Liver (tissue), 9 donors: ENCODE data around the gene BTN1A1. TPM values are rescaled to one million over a fixed set of nuclear protein-coding genes. Genes with fewer than 3 reads are reported as not detected.

ENCODE experiments used
- DNase-seq: peaks from one replicate; pipeline ENCODE4 v3.0.0-alpha.2; 2017; ENCODE audit warnings: low spot score
- H3K27ac ChIP-seq, 2 donors: one replicate each; pipeline ENCODE4 v1.7.0; 2013; ENCODE audit warnings: inconsistent platforms in 2 of 2, low read length in 2 of 2, control low read depth in 1 of 2, low read depth in 1 of 2, mild to moderate bottlenecking in 1 of 2
- H3K27me3 ChIP-seq, 4 donors: one replicate each; pipeline versions ENCODE4 v1.6.1 to v1.7.0; 2013; ENCODE audit warnings: low read length in 3 of 4, inconsistent platforms in 1 of 4, mild to moderate bottlenecking in 1 of 4, moderate library complexity in 1 of 4; ENCODE audit not compliant: control insufficient read depth in 4 of 4, insufficient read depth in 4 of 4
- H3K36me3 ChIP-seq, 4 donors: one replicate each; pipeline versions ENCODE4 v1.6.1 to v1.7.0; 2013; ENCODE audit warnings: low read length in 3 of 4, mild to moderate bottlenecking in 3 of 4, low read depth in 1 of 4, moderate library complexity in 1 of 4; ENCODE audit not compliant: control insufficient read depth in 4 of 4, insufficient read depth in 3 of 4
- H3K4me1 ChIP-seq, 4 donors: one replicate each; pipeline versions ENCODE4 v1.6.1 to v1.7.0; 2013; ENCODE audit warnings: low read length in 3 of 4, mild to moderate bottlenecking in 3 of 4, moderate library complexity in 1 of 4; ENCODE audit not compliant: control insufficient read depth in 4 of 4, insufficient read depth in 4 of 4
- H3K4me3 ChIP-seq, 3 donors: one replicate each; pipeline versions ENCODE4 v1.6.1 to v1.7.0; 2013; ENCODE audit warnings: low read length in 3 of 3, control low read depth in 1 of 3, low read depth in 1 of 3, mild to moderate bottlenecking in 1 of 3
- H3K9ac ChIP-seq, 2 donors: one replicate each; pipeline ENCODE4 v1.7.0; 2013; ENCODE audit warnings: low read length in 2 of 2, mild to moderate bottlenecking in 2 of 2, moderate library complexity in 2 of 2, control low read depth in 1 of 2, low read depth in 1 of 2
- H3K9me3 ChIP-seq, 4 donors: one replicate each; pipeline versions ENCODE4 v1.6.1 to v1.7.0; 2013; ENCODE audit warnings: low read length in 3 of 4; ENCODE audit not compliant: control insufficient read depth in 4 of 4
- EGR1 ChIP-seq, 2 donors: IDR thresholded peaks; 2 replicates each; pipeline ENCODE4 v1.6.1; 2016 to 2018; ENCODE audit warnings: antibody characterized with exemption in 2 of 2, low read depth in 2 of 2
- FOXA1 ChIP-seq: IDR thresholded peaks from 2 replicates; pipeline ENCODE4 v1.6.1; 2016; ENCODE audit warnings: antibody characterized with exemption
- FOXA2 ChIP-seq: IDR thresholded peaks from 2 replicates; pipeline ENCODE4 v1.6.1; 2016; ENCODE audit warnings: antibody characterized with exemption
- GABPA ChIP-seq, 2 donors: IDR thresholded peaks in 1 of 2; conservative IDR thresholded peaks in 1 of 2; 2 replicates each; pipeline ENCODE4 v1.6.1; 2016; ENCODE audit warnings: antibody characterized with exemption in 2 of 2, mild to moderate bottlenecking in 1 of 2, moderate library complexity in 1 of 2
- JUND ChIP-seq, 2 donors: IDR thresholded peaks; 2 replicates each; pipeline ENCODE4 v1.6.1; 2016; ENCODE audit warnings: antibody characterized with exemption in 2 of 2
- SP1 ChIP-seq: IDR thresholded peaks from 2 replicates; pipeline ENCODE4 v1.6.1; 2018; ENCODE audit warnings: antibody characterized with exemption, mild to moderate bottlenecking
- TAF1 ChIP-seq: conservative IDR thresholded peaks from 2 replicates; pipeline ENCODE4 v1.6.1; 2016; ENCODE audit warnings: antibody characterized with exemption, mild to moderate bottlenecking
- YY1 ChIP-seq: IDR thresholded peaks from 2 replicates; pipeline ENCODE4 v1.6.1; 2016; ENCODE audit warnings: antibody characterized with exemption, mild to moderate bottlenecking
- WGBS: extraction: QIAGEN DNeasy Blood & Tissue Kit; methylation state at CpG from one replicate; pipeline ENCODE4 v1.1.7; 2013; 5-methylcytosine and 5-hydroxymethylcytosine counted together
- polyA plus RNA-seq, 2 donors: library from polyadenylated mRNA; stranded (reverse) in 1 of 2; unstranded in 1 of 2; fragments of 200-250 nt in 1 of 2; fragments of >200 nt in 1 of 2; fragmentation: Nextera tagmentation in 1 of 2; extraction: Ambion mirVana in 1 of 2; gene quantifications; one replicate each; pipeline versions ENCODE4 v1.2.1 to v1.2.3, GENCODE V29; 2013 to 2015
- total RNA-seq, 2 donors: library from RNA; depleted of rRNA; stranded (reverse); fragments of >200 nt; gene quantifications; one replicate each; pipeline ENCODE4 v1.2.3, GENCODE V29; 2014
- TF ChIP-seq, protein P1 (sequence below): IDR thresholded peaks from 2 replicates; pipeline ENCODE4 v1.6.1; 2016; ENCODE audit warnings: antibody characterized with exemption
- TF ChIP-seq, protein P2 (sequence below): IDR thresholded peaks from 2 replicates; pipeline ENCODE4 v1.6.1; 2016; ENCODE audit warnings: antibody characterized with exemption
- TF ChIP-seq, protein P3 (sequence below): IDR thresholded peaks from 2 replicates; pipeline ENCODE4 v1.6.1; 2016; ENCODE audit warnings: antibody characterized with exemption
- TF ChIP-seq, protein P4 (sequence below): fragments of 150-350 bp; IDR thresholded peaks from 2 replicates; pipeline ENCODE4 v1.5.1; 2017; ENCODE audit warnings: improper control_type of control experiment, low read depth, low read length; ENCODE audit not compliant: missing input control
- donor health status: healthy.
- donor health status: healthy.
- donor health status: healthy.
- donor health status: healthy.
- donor health status: healthy.

Gene BTN1A1
- total and polyA plus RNA-seq, 4 donors = 0.06 TPM; not detected in 3

DNA sequence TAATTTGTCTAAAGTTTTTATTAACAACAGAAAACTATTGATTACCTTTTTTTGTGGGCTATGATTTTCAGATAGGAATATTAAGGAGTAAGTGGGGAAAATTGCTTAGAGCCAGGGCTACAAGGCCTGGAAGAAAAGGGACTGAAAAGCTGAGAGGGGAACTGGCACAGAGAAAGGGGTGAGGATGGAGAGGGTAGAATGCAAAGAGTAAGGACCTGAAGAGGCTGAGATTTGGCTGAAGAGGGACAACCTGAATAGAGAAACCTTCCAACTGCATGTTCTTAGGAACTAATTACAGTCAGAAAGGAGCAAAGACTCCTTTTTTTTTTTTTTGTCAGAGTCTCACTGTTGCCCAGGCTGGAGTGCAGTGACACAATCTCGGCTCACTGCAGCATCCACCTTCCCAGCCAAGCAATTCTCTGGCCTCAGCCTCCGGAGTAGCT, 25.6 kb upstream of the BTN1A1 start:
- H3K9me3 ChIP-seq = peaks cover 0 to 3% (median 0%) of the 10 kb centered on the region in 4 donors
- WGBS = 56% methylated on average over 2 of the region's 2 CpGs

DNA sequence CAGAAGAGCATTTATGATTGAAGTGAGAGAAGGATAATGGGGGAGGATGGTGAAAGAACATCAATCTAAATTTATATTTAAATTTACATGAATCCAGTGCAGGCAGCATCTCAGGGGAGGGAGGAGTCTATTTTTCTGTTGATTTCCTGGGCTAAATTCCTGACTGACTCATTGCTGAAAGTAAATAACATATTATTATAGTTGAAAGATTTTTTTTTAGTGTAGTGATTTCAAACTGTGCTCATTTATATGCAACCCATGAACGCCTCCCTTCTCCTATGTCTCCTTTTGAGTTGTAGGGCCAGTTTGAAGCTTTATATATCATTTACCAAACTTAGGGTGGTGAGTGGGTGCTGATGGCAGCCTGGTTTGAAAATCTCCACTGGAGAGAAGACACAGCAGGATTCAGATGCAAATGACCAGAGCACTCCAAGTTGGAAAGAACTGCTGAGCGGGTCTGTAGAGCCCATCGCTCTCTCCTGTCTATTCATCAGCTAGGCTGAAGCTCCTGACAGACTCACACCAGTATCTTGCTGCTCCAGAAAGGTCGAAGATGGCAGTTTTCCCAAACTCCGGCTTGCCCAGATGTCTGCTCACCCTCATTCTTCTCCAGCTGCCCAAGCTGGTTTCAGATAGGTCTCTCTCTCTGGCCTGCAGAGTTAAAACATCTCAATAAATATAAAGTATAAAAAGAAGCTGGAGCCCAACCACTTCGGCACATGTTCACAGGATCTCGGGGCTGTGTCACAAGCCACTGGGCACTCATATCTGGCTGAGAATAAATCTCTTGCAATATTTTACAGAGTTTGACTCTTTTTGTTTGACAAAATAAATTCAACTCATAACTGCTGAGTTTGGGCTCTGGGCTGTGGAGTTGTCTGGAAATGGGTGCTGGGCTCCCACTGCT, 24.0 kb upstream of the BTN1A1 start:
- Histone ChIP-seq H3K9ac (no peak overlapping the region), H3K36me3 (no peaks in the 10 kb centered on the region), H3K4me1 (peaks cover 3 to 10% (median 7%) of the 10 kb centered on the region in 4 donors), H3K4me3 (no peak overlapping the region), H3K9me3 (peaks cover 0 to 3% (median 0%) of the 10 kb centered on the region in 4 donors), H3K27me3 (no peaks in the 10 kb centered on the region), H3K27ac (no peak overlapping the region)
- DNase-seq = no peak
- 92% methylated on average over 7 of the region's 7 CpGs for WGBS
- TF ChIP-seq GABPA (IDR thresholded peaks at IDR 0.05 in 1 of 2, conservative IDR thresholded peaks at IDR 0.05 in 1 of 2) (no peak), SP1 (no peak), FOXA2 (no peak), JUND (IDR thresholded peaks at IDR 0.05) (no peak), EGR1 (IDR thresholded peaks at IDR 0.05; ENCODE audit: low read depth in 2 of 2) (no peak), FOXA1 (no peak), TAF1 (no peak)
- TF ChIP-seq, protein P1, sequence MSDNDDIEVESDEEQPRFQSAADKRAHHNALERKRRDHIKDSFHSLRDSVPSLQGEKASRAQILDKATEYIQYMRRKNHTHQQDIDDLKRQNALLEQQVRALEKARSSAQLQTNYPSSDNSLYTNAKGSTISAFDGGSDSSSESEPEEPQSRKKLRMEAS = no peak
- TF ChIP-seq, protein P2, sequence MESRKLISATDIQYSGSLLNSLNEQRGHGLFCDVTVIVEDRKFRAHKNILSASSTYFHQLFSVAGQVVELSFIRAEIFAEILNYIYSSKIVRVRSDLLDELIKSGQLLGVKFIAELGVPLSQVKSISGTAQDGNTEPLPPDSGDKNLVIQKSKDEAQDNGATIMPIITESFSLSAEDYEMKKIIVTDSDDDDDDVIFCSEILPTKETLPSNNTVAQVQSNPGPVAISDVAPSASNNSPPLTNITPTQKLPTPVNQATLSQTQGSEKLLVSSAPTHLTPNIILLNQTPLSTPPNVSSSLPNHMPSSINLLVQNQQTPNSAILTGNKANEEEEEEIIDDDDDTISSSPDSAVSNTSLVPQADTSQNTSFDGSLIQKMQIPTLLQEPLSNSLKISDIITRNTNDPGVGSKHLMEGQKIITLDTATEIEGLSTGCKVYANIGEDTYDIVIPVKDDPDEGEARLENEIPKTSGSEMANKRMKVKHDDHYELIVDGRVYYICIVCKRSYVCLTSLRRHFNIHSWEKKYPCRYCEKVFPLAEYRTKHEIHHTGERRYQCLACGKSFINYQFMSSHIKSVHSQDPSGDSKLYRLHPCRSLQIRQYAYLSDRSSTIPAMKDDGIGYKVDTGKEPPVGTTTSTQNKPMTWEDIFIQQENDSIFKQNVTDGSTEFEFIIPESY = no peak
- TF ChIP-seq, protein P3, sequence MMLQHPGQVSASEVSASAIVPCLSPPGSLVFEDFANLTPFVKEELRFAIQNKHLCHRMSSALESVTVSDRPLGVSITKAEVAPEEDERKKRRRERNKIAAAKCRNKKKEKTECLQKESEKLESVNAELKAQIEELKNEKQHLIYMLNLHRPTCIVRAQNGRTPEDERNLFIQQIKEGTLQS = no peak
- TF ChIP-seq, protein P4, sequence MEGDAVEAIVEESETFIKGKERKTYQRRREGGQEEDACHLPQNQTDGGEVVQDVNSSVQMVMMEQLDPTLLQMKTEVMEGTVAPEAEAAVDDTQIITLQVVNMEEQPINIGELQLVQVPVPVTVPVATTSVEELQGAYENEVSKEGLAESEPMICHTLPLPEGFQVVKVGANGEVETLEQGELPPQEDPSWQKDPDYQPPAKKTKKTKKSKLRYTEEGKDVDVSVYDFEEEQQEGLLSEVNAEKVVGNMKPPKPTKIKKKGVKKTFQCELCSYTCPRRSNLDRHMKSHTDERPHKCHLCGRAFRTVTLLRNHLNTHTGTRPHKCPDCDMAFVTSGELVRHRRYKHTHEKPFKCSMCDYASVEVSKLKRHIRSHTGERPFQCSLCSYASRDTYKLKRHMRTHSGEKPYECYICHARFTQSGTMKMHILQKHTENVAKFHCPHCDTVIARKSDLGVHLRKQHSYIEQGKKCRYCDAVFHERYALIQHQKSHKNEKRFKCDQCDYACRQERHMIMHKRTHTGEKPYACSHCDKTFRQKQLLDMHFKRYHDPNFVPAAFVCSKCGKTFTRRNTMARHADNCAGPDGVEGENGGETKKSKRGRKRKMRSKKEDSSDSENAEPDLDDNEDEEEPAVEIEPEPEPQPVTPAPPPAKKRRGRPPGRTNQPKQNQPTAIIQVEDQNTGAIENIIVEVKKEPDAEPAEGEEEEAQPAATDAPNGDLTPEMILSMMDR = no peak

More for the DNA sequence above, 25.6 kb upstream of the BTN1A1 start:
- no peak for DNase-seq
- Histone ChIP-seq H3K9ac (peak overlapping the region; percentile 70 to 99), H3K27ac (peak overlapping the region; percentile 94 to 95), H3K36me3 (no peaks in the 10 kb centered on the region), H3K27me3 (no peaks in the 10 kb centered on the region), H3K4me1 (peaks cover 3 to 10% (median 7%) of the 10 kb centered on the region in 4 donors), H3K4me3 (peak overlapping the region; percentile 52 to 85 (median 83))
- TF ChIP-seq JUND (IDR thresholded peaks at IDR 0.05) = peak in 1 of 2 donors; percentile 10
- TF ChIP-seq YY1 = peak; percentile 49
- peak in 1 of 2 donors; percentile 9 for TF ChIP-seq GABPA (IDR thresholded peaks at IDR 0.05 in 1 of 2, conservative IDR thresholded peaks at IDR 0.05 in 1 of 2)
- TF ChIP-seq EGR1 (IDR thresholded peaks at IDR 0.05; ENCODE audit: low read depth in 2 of 2) = no peak
